Liver (tissue), 9 donors: ENCODE measurements around the gene SSR3. TPM values are rescaled to one million over a fixed set of nuclear protein-coding genes. Genes with fewer than 3 reads are reported as not detected.

Source experiments
- DNase-seq: peaks from one replicate; pipeline ENCODE4 v3.0.0-alpha.2; 2017; ENCODE audit warnings: low spot score
- H3K27ac ChIP-seq, 2 donors: one replicate each; pipeline ENCODE4 v1.7.0; 2013; ENCODE audit warnings: inconsistent platforms in 2 of 2, low read length in 2 of 2, control low read depth in 1 of 2, low read depth in 1 of 2, mild to moderate bottlenecking in 1 of 2
- H3K27me3 ChIP-seq, 4 donors: one replicate each; pipeline versions ENCODE4 v1.6.1 to v1.7.0; 2013; ENCODE audit warnings: low read length in 3 of 4, inconsistent platforms in 1 of 4, mild to moderate bottlenecking in 1 of 4, moderate library complexity in 1 of 4; ENCODE audit not compliant: control insufficient read depth in 4 of 4, insufficient read depth in 4 of 4
- H3K36me3 ChIP-seq, 4 donors: one replicate each; pipeline versions ENCODE4 v1.6.1 to v1.7.0; 2013; ENCODE audit warnings: low read length in 3 of 4, mild to moderate bottlenecking in 3 of 4, low read depth in 1 of 4, moderate library complexity in 1 of 4; ENCODE audit not compliant: control insufficient read depth in 4 of 4, insufficient read depth in 3 of 4
- H3K4me1 ChIP-seq, 4 donors: one replicate each; pipeline versions ENCODE4 v1.6.1 to v1.7.0; 2013; ENCODE audit warnings: low read length in 3 of 4, mild to moderate bottlenecking in 3 of 4, moderate library complexity in 1 of 4; ENCODE audit not compliant: control insufficient read depth in 4 of 4, insufficient read depth in 4 of 4
- H3K4me3 ChIP-seq, 3 donors: one replicate each; pipeline versions ENCODE4 v1.6.1 to v1.7.0; 2013; ENCODE audit warnings: low read length in 3 of 3, control low read depth in 1 of 3, low read depth in 1 of 3, mild to moderate bottlenecking in 1 of 3
- H3K9ac ChIP-seq, 2 donors: one replicate each; pipeline ENCODE4 v1.7.0; 2013; ENCODE audit warnings: low read length in 2 of 2, mild to moderate bottlenecking in 2 of 2, moderate library complexity in 2 of 2, control low read depth in 1 of 2, low read depth in 1 of 2
- H3K9me3 ChIP-seq, 4 donors: one replicate each; pipeline versions ENCODE4 v1.6.1 to v1.7.0; 2013; ENCODE audit warnings: low read length in 3 of 4; ENCODE audit not compliant: control insufficient read depth in 4 of 4
- ATF3 ChIP-seq: IDR thresholded peaks from 2 replicates; pipeline ENCODE4 v1.6.1; 2016; ENCODE audit warnings: antibody characterized with exemption
- CTCF ChIP-seq: fragments of 150-350 bp; IDR thresholded peaks from 2 replicates; pipeline ENCODE4 v1.5.1; 2017; ENCODE audit warnings: improper control_type of control experiment, low read depth, low read length; ENCODE audit not compliant: missing input control
- EGR1 ChIP-seq, 2 donors: IDR thresholded peaks; 2 replicates each; pipeline ENCODE4 v1.6.1; 2016 to 2018; ENCODE audit warnings: antibody characterized with exemption in 2 of 2, low read depth in 2 of 2
- FOXA1 ChIP-seq: IDR thresholded peaks from 2 replicates; pipeline ENCODE4 v1.6.1; 2016; ENCODE audit warnings: antibody characterized with exemption
- FOXA2 ChIP-seq: IDR thresholded peaks from 2 replicates; pipeline ENCODE4 v1.6.1; 2016; ENCODE audit warnings: antibody characterized with exemption
- GABPA ChIP-seq, 2 donors: IDR thresholded peaks in 1 of 2; conservative IDR thresholded peaks in 1 of 2; 2 replicates each; pipeline ENCODE4 v1.6.1; 2016; ENCODE audit warnings: antibody characterized with exemption in 2 of 2, mild to moderate bottlenecking in 1 of 2, moderate library complexity in 1 of 2
- HNF4A ChIP-seq, 2 donors: conservative IDR thresholded peaks; 2 replicates each; pipeline ENCODE4 v1.6.1; 2016; ENCODE audit warnings: antibody characterized with exemption in 2 of 2, mild to moderate bottlenecking in 2 of 2
- HNF4G ChIP-seq: IDR thresholded peaks from 2 replicates; pipeline ENCODE4 v1.6.1; 2016; ENCODE audit warnings: antibody characterized with exemption
- JUND ChIP-seq, 2 donors: IDR thresholded peaks; 2 replicates each; pipeline ENCODE4 v1.6.1; 2016; ENCODE audit warnings: antibody characterized with exemption in 2 of 2
- MAX ChIP-seq: IDR thresholded peaks from 2 replicates; pipeline ENCODE4 v1.6.1; 2016; ENCODE audit warnings: antibody characterized with exemption
- NR2F2 ChIP-seq: IDR thresholded peaks from 2 replicates; pipeline ENCODE4 v1.6.1; 2016; ENCODE audit warnings: antibody characterized with exemption
- RAD21 ChIP-seq, 2 donors: IDR thresholded peaks; 2 replicates each; pipeline ENCODE4 v1.6.1; 2016; ENCODE audit warnings: antibody characterized with exemption in 2 of 2, mild to moderate bottlenecking in 2 of 2
- REST ChIP-seq: IDR thresholded peaks from 2 replicates; pipeline ENCODE4 v1.6.1; 2016; ENCODE audit warnings: antibody characterized with exemption, mild to moderate bottlenecking
- RXRA ChIP-seq, 2 donors: IDR thresholded peaks; 2 replicates each; pipeline ENCODE4 v1.6.1; 2017 to 2018; ENCODE audit warnings: antibody characterized with exemption in 2 of 2, mild to moderate bottlenecking in 1 of 2
- SP1 ChIP-seq: IDR thresholded peaks from 2 replicates; pipeline ENCODE4 v1.6.1; 2018; ENCODE audit warnings: antibody characterized with exemption, mild to moderate bottlenecking
- TAF1 ChIP-seq: conservative IDR thresholded peaks from 2 replicates; pipeline ENCODE4 v1.6.1; 2016; ENCODE audit warnings: antibody characterized with exemption, mild to moderate bottlenecking
- YY1 ChIP-seq: IDR thresholded peaks from 2 replicates; pipeline ENCODE4 v1.6.1; 2016; ENCODE audit warnings: antibody characterized with exemption, mild to moderate bottlenecking
- ZBTB33 ChIP-seq: IDR thresholded peaks from 2 replicates; pipeline ENCODE4 v1.6.1; 2016; ENCODE audit warnings: antibody characterized with exemption
- WGBS: extraction: QIAGEN DNeasy Blood & Tissue Kit; methylation state at CpG from one replicate; pipeline ENCODE4 v1.1.7; 2013; 5-methylcytosine and 5-hydroxymethylcytosine counted together
- polyA plus RNA-seq, 2 donors: library from polyadenylated mRNA; stranded (reverse) in 1 of 2; unstranded in 1 of 2; fragments of 200-250 nt in 1 of 2; fragments of >200 nt in 1 of 2; fragmentation: Nextera tagmentation in 1 of 2; extraction: Ambion mirVana in 1 of 2; gene quantifications; one replicate each; pipeline versions ENCODE4 v1.2.1 to v1.2.3, GENCODE V29; 2013 to 2015
- total RNA-seq, 2 donors: library from RNA; depleted of rRNA; stranded (reverse); fragments of >200 nt; gene quantifications; one replicate each; pipeline ENCODE4 v1.2.3, GENCODE V29; 2014
- donor health status: healthy.
- donor health status: healthy.
- donor health status: healthy.
- donor health status: healthy.
- donor health status: healthy.

Gene SSR3
- total and polyA plus RNA-seq, 4 donors, result 63.7 to 168 (median 115) TPM

GRCh38 chr3:156535798-156536197 lies 19.1 kb downstream of the SSR3 start:
- DNase-seq, result no peak
- Histone ChIP-seq H3K4me1 (peaks cover 0 to 10% (median 8%) of the 10 kb centered on the region in 4 donors), H3K27me3 (no peaks in the 10 kb centered on the region), H3K9me3 (no peaks in the 10 kb centered on the region), H3K36me3 (peaks cover 0 to 15% (median 7%) of the 10 kb centered on the region in 4 donors), H3K27ac (peak overlapping the region in 1 of 2 donors; percentile 60), H3K4me3 (no peak overlapping the region), H3K9ac (no peak overlapping the region)
- over 99% methylated on average over 2 of the region's 2 CpGs for WGBS
- TF ChIP-seq CTCF, result no peak
- no peak for TF ChIP-seq JUND (IDR thresholded peaks at IDR 0.05)
- TF ChIP-seq NR2F2, result no peak
- no peak for TF ChIP-seq FOXA2
- TF ChIP-seq SP1, result no peak
- TF ChIP-seq MAX, result no peak
- no peak for TF ChIP-seq ZBTB33
- TF ChIP-seq RXRA (IDR thresholded peaks at IDR 0.05), result no peak
- TF ChIP-seq GABPA (IDR thresholded peaks at IDR 0.05 in 1 of 2, conservative IDR thresholded peaks at IDR 0.05 in 1 of 2), result no peak

GRCh38 chr3:156535162-156535627 lies 19.7 kb downstream of the SSR3 start:
- H3K9ac ChIP-seq, result no peak overlapping the region
- H3K4me1 ChIP-seq, result peaks cover 0 to 10% (median 8%) of the 10 kb centered on the region in 4 donors
- H3K9me3 ChIP-seq, result no peaks in the 10 kb centered on the region
- H3K27ac ChIP-seq, result peak overlapping the region; percentile 22 to 60
- peaks cover 0 to 13% (median 7%) of the 10 kb centered on the region in 4 donors for H3K36me3 ChIP-seq
- TF ChIP-seq CTCF (peak; percentile 16), REST (no peak), FOXA1 (no peak), HNF4G (no peak), MAX (peak; percentile 24), RAD21 (IDR thresholded peaks at IDR 0.05) (peak; percentile 69 to 70), GABPA (IDR thresholded peaks at IDR 0.05 in 1 of 2, conservative IDR thresholded peaks at IDR 0.05 in 1 of 2) (no peak), RXRA (IDR thresholded peaks at IDR 0.05) (peak; percentile 76 to 82), HNF4A (conservative IDR thresholded peaks at IDR 0.05) (peak; percentile 65 to 82), NR2F2 (peak; percentile 73), YY1 (no peak), EGR1 (IDR thresholded peaks at IDR 0.05; ENCODE audit: low read depth in 2 of 2) (no peak), ZBTB33 (no peak), JUND (IDR thresholded peaks at IDR 0.05) (peak; percentile 88 to 89), ATF3 (peak; percentile 73), SP1 (peak; percentile 71), TAF1 (no peak), FOXA2 (no peak)
- no peaks in the 10 kb centered on the region for H3K27me3 ChIP-seq
- no peak overlapping the region for H3K4me3 ChIP-seq
- peak; percentile 40 for DNase-seq
- WGBS, result 25% methylated on average over 4 of the region's 4 CpGs
